Transverse colon (tissue), 4 donors: ENCODE data around the gene CLGN.

Experiments
- EP300 ChIP-seq: sonication (generic); formaldehyde crosslinking; IDR thresholded peaks from one replicate; pipeline ENCODE4 v1.6.1; 2017; ENCODE audit warnings: antibody characterized with exemption, low read depth
- POLR2AphosphoS5 ChIP-seq, 3 donors: sonication (generic); formaldehyde crosslinking; IDR thresholded peaks; one replicate each; pipeline ENCODE4 v1.6.1; 2016; ENCODE audit warnings: antibody characterized with exemption in 3 of 3
- TF ChIP-seq, protein P1 (sequence below), 5 experiments: fragments of 200-600 bp in 3 of 5; fragments of 450-650 bp in 2 of 5; sonication (generic) in 3 of 5; IDR thresholded peaks; 1 replicate in 2 of 5; 2 replicates in 3 of 5; pipeline ENCODE4 v1.5.1; 2016 to 2017; ENCODE audit warnings: antibody characterized with exemption in 5 of 5, inconsistent platforms in 3 of 5, mild to moderate bottlenecking in 2 of 5, moderate library complexity in 1 of 5

DNA sequence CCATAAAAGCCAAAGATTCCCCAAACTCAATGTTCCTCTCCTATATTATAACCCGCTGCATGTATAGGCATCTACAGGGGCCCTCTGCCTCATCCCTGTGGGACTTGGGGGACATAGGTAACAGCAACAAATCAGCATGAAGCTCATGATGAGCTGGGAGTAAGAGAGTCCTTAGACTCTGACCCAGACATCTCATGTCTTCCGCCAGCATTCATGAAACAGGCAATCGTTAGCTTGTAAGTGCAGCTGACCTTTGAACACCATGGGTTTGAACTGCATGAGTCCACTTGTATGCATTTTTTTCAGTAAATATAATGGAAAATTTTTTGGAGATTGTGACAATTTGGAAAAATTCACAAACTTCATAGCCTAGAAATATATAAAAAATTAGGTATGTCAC, 64.4 kb downstream of the CLGN start:
- TF ChIP-seq, protein P1, sequence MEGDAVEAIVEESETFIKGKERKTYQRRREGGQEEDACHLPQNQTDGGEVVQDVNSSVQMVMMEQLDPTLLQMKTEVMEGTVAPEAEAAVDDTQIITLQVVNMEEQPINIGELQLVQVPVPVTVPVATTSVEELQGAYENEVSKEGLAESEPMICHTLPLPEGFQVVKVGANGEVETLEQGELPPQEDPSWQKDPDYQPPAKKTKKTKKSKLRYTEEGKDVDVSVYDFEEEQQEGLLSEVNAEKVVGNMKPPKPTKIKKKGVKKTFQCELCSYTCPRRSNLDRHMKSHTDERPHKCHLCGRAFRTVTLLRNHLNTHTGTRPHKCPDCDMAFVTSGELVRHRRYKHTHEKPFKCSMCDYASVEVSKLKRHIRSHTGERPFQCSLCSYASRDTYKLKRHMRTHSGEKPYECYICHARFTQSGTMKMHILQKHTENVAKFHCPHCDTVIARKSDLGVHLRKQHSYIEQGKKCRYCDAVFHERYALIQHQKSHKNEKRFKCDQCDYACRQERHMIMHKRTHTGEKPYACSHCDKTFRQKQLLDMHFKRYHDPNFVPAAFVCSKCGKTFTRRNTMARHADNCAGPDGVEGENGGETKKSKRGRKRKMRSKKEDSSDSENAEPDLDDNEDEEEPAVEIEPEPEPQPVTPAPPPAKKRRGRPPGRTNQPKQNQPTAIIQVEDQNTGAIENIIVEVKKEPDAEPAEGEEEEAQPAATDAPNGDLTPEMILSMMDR (IDR thresholded peaks at IDR 0.05): no peak
- TF ChIP-seq POLR2AphosphoS5 (IDR thresholded peaks at IDR 0.05) (no peak), EP300 (no peak)
